ENCODE data around the gene CACNB2. TPM values are rescaled to one million over a fixed set of nuclear protein-coding genes. Genes with fewer than 3 reads are reported as not detected.

CACNB2 gene
- total RNA-seq, 4 donors from 2014 or later = 0.81 to 13.9 (median 4.5) TPM

DNA sequence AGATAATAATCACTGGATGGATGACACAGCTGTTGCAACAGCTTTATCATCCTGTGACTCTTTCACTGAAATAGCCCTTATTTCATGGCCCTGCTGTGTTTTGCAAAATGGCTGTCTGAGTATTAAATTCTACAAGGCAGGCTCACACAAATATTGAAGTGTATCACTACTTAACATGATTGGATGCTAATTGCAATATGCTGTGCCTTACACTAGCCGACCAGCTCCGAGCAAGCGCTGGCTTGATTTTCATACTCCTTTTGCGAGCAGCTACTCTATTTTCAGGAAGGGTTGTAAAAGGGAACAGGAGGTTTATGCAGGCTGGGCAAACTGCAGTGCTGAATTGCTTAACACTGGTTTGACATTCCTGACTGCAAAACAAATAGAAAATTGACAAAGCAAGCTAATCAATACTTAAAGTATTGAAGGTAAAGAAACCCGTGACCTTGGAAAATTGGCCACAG, 121.6 kb downstream of the CACNB2 start:
- 94 to 95% methylated on average over 5 of the region's 5 CpGs for WGBS, 2 donors
- H3K36me3 ChIP-seq = no peaks in the 10 kb centered on the region
- no peak overlapping the region for H3K4me3 ChIP-seq (replicated peaks in 1 of 3)
- no peak for TF ChIP-seq POLR2A (IDR thresholded peaks at IDR 0.05)
- TF ChIP-seq, protein P1, sequence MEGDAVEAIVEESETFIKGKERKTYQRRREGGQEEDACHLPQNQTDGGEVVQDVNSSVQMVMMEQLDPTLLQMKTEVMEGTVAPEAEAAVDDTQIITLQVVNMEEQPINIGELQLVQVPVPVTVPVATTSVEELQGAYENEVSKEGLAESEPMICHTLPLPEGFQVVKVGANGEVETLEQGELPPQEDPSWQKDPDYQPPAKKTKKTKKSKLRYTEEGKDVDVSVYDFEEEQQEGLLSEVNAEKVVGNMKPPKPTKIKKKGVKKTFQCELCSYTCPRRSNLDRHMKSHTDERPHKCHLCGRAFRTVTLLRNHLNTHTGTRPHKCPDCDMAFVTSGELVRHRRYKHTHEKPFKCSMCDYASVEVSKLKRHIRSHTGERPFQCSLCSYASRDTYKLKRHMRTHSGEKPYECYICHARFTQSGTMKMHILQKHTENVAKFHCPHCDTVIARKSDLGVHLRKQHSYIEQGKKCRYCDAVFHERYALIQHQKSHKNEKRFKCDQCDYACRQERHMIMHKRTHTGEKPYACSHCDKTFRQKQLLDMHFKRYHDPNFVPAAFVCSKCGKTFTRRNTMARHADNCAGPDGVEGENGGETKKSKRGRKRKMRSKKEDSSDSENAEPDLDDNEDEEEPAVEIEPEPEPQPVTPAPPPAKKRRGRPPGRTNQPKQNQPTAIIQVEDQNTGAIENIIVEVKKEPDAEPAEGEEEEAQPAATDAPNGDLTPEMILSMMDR (IDR thresholded peaks at IDR 0.05) = no peak
- no peak for DNase-seq
- intact Hi-C loops (cut with DNase I) = no loop called here
- H3K4me1 ChIP-seq = peaks cover 0 to under 1% of the 10 kb centered on the region in 2 donors
- H3K27ac ChIP-seq = no peak overlapping the region
- H3K27me3 ChIP-seq = no peaks in the 10 kb centered on the region
- no peaks in the 10 kb centered on the region for H3K9me3 ChIP-seq

DNA sequence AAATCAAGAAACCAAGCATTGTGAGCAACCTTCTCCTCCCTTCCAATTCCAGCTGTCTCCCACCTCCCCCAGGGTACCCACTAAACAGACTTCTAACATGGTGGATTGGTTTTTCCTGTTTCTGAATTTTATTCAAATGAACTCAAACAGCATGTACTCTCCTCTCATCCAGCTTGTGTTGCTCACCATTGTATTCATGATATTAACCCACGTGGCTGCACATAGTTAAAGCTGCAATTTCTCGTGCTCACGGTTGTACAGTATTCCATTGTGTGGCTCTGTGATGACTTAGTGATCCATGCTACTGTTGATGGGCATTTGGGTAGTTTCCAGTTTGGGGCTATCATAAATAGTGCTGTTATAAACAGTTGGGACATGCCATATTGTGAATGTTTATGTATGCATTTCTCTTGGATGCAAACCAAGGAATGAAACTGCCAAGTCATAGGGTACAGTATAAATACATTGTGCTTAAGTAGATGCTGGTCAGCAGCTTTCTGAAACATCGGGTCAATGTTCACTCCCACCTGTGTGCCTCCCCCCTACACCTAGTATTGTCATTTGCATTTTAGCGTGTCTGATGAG, 124.3 kb downstream of the CACNB2 start:
- WGBS, 2 donors = 80 to 83% methylated on average over 5 of the region's 5 CpGs
- Histone ChIP-seq H3K4me3 (replicated peaks in 1 of 3) (no peak overlapping the region), H3K9me3 (no peaks in the 10 kb centered on the region), H3K36me3 (no peaks in the 10 kb centered on the region), H3K27ac (no peak overlapping the region), H3K4me1 (no peaks in the 10 kb centered on the region), H3K27me3 (no peaks in the 10 kb centered on the region)
- TF ChIP-seq POLR2A (IDR thresholded peaks at IDR 0.05) = no peak
- TF ChIP-seq, protein P1 (IDR thresholded peaks at IDR 0.05) = no peak
- intact Hi-C loops (cut with DNase I) = no loop called here
- no peak for DNase-seq

DNA sequence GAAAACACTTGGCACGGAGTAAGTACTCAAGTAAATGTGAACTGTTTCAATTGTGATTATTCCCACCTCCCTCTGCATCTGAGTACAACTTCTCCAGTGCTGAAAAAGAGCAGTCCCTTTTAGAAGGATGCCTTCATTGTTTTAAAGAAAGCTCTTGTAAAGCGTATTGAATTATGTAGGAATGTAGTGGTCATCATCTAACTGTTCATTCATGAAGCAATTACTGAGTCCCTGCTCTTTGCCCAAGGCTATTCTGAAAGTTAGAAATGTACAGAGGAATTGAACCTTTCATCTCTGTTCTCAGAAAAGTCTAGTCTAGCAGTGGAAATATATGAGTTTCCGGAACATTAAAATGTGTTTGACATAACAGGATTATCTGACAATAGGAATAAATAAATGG, 127.8 kb downstream of the CACNB2 start:
- intact Hi-C loops (cut with DNase I) = no loop called here
- Histone ChIP-seq H3K4me3 (replicated peaks in 1 of 3) (no peak overlapping the region), H3K36me3 (no peaks in the 10 kb centered on the region), H3K27me3 (no peaks in the 10 kb centered on the region), H3K9me3 (no peaks in the 10 kb centered on the region), H3K4me1 (no peaks in the 10 kb centered on the region), H3K27ac (no peak overlapping the region)
- no peak for DNase-seq
- TF ChIP-seq, protein P1 (IDR thresholded peaks at IDR 0.05) = no peak
- no peak for TF ChIP-seq POLR2A (IDR thresholded peaks at IDR 0.05)
- 73 to 83% methylated on average over 3 of the region's 3 CpGs for WGBS, 2 donors

DNA sequence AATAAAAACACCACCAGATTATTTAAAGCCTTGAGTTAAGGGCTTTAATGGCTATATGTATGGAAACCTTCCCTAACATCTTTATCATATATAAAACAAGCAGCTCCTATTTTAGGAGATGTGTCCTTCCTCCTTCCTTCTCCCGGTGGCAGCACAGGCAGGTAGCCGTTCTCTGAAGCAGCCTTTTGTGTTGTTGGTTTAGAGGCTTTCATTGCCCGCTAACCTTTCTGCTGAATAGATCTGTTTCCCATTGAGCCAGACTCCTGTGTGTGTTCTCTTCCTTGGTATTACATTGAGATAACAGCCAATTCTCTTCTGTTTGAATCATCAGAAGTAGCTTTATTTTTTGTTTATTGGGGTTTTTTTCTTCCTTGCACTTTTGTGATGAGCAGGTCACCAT, 131.3 kb downstream of the CACNB2 start:
- Histone ChIP-seq H3K4me3 (replicated peaks in 1 of 3) (no peak overlapping the region), H3K27ac (no peak overlapping the region), H3K4me1 (no peaks in the 10 kb centered on the region), H3K27me3 (no peaks in the 10 kb centered on the region), H3K9me3 (no peaks in the 10 kb centered on the region), H3K36me3 (no peaks in the 10 kb centered on the region)
- intact Hi-C loops (cut with DNase I) = no loop called here
- DNase-seq = no peak
- no peak for TF ChIP-seq POLR2A (IDR thresholded peaks at IDR 0.05)
- TF ChIP-seq, protein P1 (IDR thresholded peaks at IDR 0.05) = no peak
- 48 to 50% methylated on average over 3 of the region's 3 CpGs for WGBS, 2 donors

DNA sequence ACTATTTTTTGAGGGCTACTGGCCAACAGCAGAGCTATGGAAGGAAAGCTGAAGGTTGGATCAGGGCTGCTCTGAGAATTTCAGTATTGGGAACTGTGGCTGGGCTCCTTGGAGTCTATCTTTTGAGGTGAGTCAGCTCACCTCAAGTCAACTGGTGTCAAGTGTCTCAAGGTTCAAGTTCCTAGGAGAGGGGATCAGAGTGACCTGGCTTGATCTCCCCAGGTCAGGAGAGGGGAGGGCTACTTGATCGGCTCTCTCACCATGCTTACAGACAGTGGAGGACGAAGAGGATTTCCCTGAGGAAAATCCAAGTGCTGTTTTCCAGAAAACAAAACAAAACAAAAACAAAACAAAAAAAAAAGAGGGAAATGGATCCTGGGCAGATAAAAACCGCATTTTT, 132.8 kb downstream of the CACNB2 start:
- Histone ChIP-seq H3K9me3 (no peaks in the 10 kb centered on the region), H3K4me1 (no peaks in the 10 kb centered on the region), H3K4me3 (replicated peaks in 1 of 3) (no peak overlapping the region), H3K27ac (no peak overlapping the region), H3K36me3 (no peaks in the 10 kb centered on the region), H3K27me3 (no peaks in the 10 kb centered on the region)
- WGBS, 2 donors = 89 to 91% methylated on average over 3 of the region's 3 CpGs
- TF ChIP-seq POLR2A (IDR thresholded peaks at IDR 0.05) = no peak
- TF ChIP-seq, protein P1 (IDR thresholded peaks at IDR 0.05) = no peak
- intact Hi-C loops (cut with DNase I) = no loop called here
- no peak for DNase-seq
